AG04449 (cell line): Measurements from ENCODE around the gene MEF2C.

Experiments
- CTCF ChIA-PET: fragments of 350-600 bp; formaldehyde crosslinking; extraction: SDS; loops from one replicate; lab custom pipeline; 2021; ENCODE audit warnings: antibody characterized with exemption; lab: Yijun Ruan, JAX
- POLR2A ChIA-PET: fragments of 400-600, 350-600 bp; formaldehyde crosslinking; extraction: SDS; loops from one replicate; lab custom pipeline; 2020; ENCODE audit warnings: antibody characterized with exemption, inconsistent platforms; lab: Yijun Ruan, JAX
- DNase-seq: peaks from one replicate; pipeline ENCODE4 v3.0.0-alpha.2; 2010; ENCODE audit warnings: low read depth, low spot score
- H3K4me3 ChIP-seq: 2 replicates; pipeline ENCODE4 v1.5.1; 2011; ENCODE audit warnings: low read depth, mild to moderate bottlenecking, control low read depth, low read length
- TF ChIP-seq, protein P1 (sequence below): IDR thresholded peaks from one replicate; pipeline ENCODE4 v1.5.1; 2011; ENCODE audit warnings: mild to moderate bottlenecking, moderate library complexity, low read length, control low read depth, inconsistent platforms; ENCODE audit not compliant: insufficient read depth; ENCODE audit errors: missing control alignments

MEF2C gene

GRCh38 chr5:88878976-88879375 is 4.0 kb downstream of the MEF2C start:
- ChIA-PET POLR2A (no interaction called here), CTCF (no interaction called here)
- DNase-seq = no peak
- TF ChIP-seq, protein P1, sequence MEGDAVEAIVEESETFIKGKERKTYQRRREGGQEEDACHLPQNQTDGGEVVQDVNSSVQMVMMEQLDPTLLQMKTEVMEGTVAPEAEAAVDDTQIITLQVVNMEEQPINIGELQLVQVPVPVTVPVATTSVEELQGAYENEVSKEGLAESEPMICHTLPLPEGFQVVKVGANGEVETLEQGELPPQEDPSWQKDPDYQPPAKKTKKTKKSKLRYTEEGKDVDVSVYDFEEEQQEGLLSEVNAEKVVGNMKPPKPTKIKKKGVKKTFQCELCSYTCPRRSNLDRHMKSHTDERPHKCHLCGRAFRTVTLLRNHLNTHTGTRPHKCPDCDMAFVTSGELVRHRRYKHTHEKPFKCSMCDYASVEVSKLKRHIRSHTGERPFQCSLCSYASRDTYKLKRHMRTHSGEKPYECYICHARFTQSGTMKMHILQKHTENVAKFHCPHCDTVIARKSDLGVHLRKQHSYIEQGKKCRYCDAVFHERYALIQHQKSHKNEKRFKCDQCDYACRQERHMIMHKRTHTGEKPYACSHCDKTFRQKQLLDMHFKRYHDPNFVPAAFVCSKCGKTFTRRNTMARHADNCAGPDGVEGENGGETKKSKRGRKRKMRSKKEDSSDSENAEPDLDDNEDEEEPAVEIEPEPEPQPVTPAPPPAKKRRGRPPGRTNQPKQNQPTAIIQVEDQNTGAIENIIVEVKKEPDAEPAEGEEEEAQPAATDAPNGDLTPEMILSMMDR = no peak
- H3K4me3 ChIP-seq = no peak overlapping the region

DNA sequence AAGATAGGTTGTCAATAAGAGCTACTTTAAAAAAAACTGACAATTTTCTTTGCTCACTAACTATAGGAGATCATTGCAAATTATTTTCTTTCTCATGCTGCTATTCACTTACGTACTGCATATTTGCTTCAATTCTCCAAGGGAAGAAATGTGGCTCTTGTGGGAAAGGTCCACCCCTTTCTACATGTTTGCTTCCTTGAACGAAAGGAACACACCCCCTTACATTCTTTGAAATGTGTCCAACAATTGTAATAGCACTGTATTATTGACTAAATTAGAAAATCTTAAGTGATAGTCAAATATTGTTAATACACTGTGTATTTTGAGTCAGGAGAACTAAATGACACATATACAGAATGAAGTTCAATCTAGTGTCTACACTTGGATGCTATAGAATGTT is 5.2 kb downstream of the MEF2C start:
- no peak for DNase-seq
- H3K4me3 ChIP-seq = no peak overlapping the region
- ChIA-PET POLR2A (no interaction called here), CTCF (no interaction called here)
- TF ChIP-seq, protein P1 = no peak

- POLR2A ChIA-PET = no interaction called here
- no peak for DNase-seq
- H3K4me3 ChIP-seq = no peak overlapping the region
- TF ChIP-seq, protein P1 = no peak
- CTCF ChIA-PET = no interaction called here
Measured at GRCh38 chr5:88876714-88877113, 6.3 kb downstream of the MEF2C start.

DNA sequence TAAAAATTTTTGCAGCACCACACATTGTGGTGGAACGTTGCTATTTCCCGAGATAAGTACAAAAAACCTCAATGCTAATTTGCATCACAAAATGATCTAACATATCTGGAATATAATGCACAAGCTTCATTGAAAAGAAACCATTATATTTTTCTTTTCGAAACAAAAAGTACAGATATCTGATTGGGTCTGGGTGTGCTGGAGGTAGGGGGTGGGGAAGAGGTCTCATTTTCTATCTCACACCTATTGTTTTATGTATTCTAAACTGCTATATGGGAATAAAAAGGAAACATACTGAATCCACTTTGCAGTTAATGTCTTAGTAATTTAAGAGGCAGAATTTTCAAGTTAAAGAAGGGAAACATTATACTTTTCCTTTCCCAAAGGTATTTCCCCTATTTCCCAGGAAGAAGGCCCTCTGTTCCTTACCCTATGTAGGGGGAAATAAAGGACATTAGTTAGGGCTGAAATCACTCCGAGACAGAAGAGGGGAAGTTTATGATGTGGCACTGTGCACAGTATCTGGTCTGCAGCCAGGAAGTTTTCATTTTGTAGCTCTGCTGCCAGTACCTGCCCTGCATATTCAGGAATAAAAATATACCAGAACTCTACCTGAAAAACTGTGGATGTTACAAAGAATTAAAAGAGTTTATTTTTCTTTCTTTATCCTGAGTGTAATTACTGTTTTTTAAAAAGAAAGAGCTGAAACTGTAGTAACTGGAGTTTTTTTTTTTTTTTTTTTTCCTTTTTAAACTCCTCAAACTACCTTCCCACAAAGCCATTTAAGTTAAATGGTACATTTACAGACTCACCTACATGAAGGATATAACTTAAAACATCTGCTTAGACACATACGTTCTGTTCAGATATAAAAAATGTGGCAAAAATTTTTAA is 7.4 kb downstream of the MEF2C start:
- no peak for DNase-seq
- ChIA-PET CTCF (interaction anchor here (0.6 to 2.3 kb wide), 3 partner anchors 58 to 148 kb away, joined by 4 to 10 read pairs (median 5); no protein-coding TSS in a partner anchor), POLR2A (no interaction called here)
- TF ChIP-seq, protein P1 = no peak
- no peak overlapping the region for H3K4me3 ChIP-seq

DNA sequence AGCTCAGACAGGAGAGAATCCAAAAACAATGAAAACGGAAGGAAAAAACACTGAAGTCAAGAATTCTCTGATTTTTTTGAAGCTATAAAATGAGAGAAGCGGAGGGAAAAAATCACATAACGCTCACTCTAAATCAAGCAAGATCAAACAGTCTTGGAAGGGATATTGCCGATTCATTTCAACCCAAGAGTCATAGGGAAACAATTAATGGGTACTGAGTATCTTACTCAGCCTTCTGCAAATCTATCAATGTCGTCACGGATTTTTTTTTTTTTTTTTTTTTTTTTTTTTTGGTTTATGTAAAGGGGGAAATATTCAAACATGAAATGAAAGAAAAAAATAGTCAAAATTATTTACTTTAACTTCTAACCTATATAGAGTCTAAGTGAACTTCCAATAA is 9.5 kb downstream of the MEF2C start:
- TF ChIP-seq, protein P1 = no peak
- POLR2A ChIA-PET = no interaction called here
- no peak for DNase-seq
- CTCF ChIA-PET = no interaction called here
- no peak overlapping the region for H3K4me3 ChIP-seq

DNA sequence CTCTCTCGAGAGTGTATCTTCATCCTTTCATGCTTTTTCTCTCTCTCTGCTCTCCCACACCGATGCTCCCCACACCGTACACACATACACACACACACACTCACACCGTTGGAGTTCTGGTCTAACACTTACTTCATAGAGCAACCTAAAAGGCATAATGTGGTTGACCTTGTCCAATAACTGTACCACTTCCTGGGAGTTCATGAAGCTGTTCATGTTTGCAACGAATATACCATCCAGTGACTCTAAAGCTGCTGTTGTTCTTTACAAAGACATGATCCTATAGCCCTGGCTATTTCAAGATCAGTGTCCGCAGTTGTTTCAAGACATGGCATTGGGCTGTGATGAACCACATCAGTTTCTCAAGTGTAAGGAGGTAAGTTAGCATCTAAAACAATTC is 10.0 kb downstream of the MEF2C start:
- DNase-seq = no peak
- TF ChIP-seq, protein P1 = no peak
- CTCF ChIA-PET = no interaction called here
- no peak overlapping the region for H3K4me3 ChIP-seq
- POLR2A ChIA-PET = no interaction called here
